NCI-H524 (cell line): ENCODE data around the gene SLC39A6.
A peak's percentile ranks its signal among the peaks of the same experiment; 100 is the strongest.
"Not testable (repeated sequence)": the region's sequence is repeated elsewhere in the genome, so short reads cannot be mapped to it uniquely, and the experiment has no call there.

Source experiments
- DNase-seq, 2 experiments: peaks; one replicate each; lab custom pipeline; 2025; lab: John Stamatoyannopoulos, UW

SLC39A6 gene

GRCh38 chr18:36139245-36139644 lies 10.1 kb upstream of the SLC39A6 start:
- no peak for DNase-seq

- no peak for DNase-seq
Observed at GRCh38 chr18:36135264-36135663, 6.1 kb upstream of the SLC39A6 start.

GRCh38 chr18:36132756-36133155 lies 3.6 kb upstream of the SLC39A6 start:
- DNase-seq, result no peak

- no peak for DNase-seq
Observed at GRCh38 chr18:36131692-36132483, 2.7 kb upstream of the SLC39A6 start.

- no peak for DNase-seq
Observed at GRCh38 chr18:36130883-36131653, 1.9 kb upstream of the SLC39A6 start.

- DNase-seq, result peak in 1 of 2 experiments; percentile 34
Observed at GRCh38 chr18:36130039-36130831, 1.1 kb upstream of the SLC39A6 start.

- no peak for DNase-seq
Observed at GRCh38 chr18:36128907-36129299, 237 bp downstream of the SLC39A6 start.

GRCh38 chr18:36128530-36128870 lies 640 bp downstream of the SLC39A6 start:
- DNase-seq, result peak; percentile 20 to 28

- no peak for DNase-seq
Observed at GRCh38 chr18:36127836-36128529, 1.2 kb downstream of the SLC39A6 start.

GRCh38 chr18:36126668-36127067 lies 2.5 kb downstream of the SLC39A6 start:
- no peak for DNase-seq

- DNase-seq, result no peak
Observed at GRCh38 chr18:36124841-36125240, 4.3 kb downstream of the SLC39A6 start.

GRCh38 chr18:36120297-36120696 lies 8.8 kb downstream of the SLC39A6 start:
- no peak for DNase-seq

- DNase-seq, result not testable (repeated sequence)
Observed at GRCh38 chr18:36116771-36117170, 12.4 kb downstream of the SLC39A6 start.

- no peak for DNase-seq
Observed at GRCh38 chr18:36114738-36115137, 14.4 kb downstream of the SLC39A6 start.

- no peak for DNase-seq
Observed at GRCh38 chr18:36114251-36114650, 14.9 kb downstream of the SLC39A6 start.

- DNase-seq, result no peak
Observed at GRCh38 chr18:36112302-36112701, 16.8 kb downstream of the SLC39A6 start.

- DNase-seq, result no peak
Observed at GRCh38 chr18:36109737-36110136, 19.4 kb downstream of the SLC39A6 start.

GRCh38 chr18:36108601-36109000 lies 20.5 kb downstream of the SLC39A6 start:
- no peak for DNase-seq

- DNase-seq, result no peak
Observed at GRCh38 chr18:36108196-36108595, 20.9 kb downstream of the SLC39A6 start.

- DNase-seq, result no peak
Observed at GRCh38 chr18:36107477-36107876, 21.7 kb downstream of the SLC39A6 start.

- no peak for DNase-seq
Observed at GRCh38 chr18:36104749-36105148, 24.4 kb downstream of the SLC39A6 start.

- no peak for DNase-seq
Observed at GRCh38 chr18:36101943-36102342, 27.2 kb downstream of the SLC39A6 start.
